H1 (cell line): ENCODE results near the gene CELF2.

Experiments
- CBX5 ChIP-seq: fragments of 300-800, 300-1000 bp; sonication (generic); IDR thresholded peaks from 2 replicates; pipeline ENCODE4 v1.7.1; 2016; ENCODE audit warnings: antibody characterized with exemption, low read length, low read depth
- CTCF ChIP-seq, 3 experiments: IDR thresholded peaks; 1 replicate in 2 of 3; 2 replicates in 1 of 3; pipeline versions ENCODE4 v1.5.1 to v1.6.1; 2011; ENCODE audit warnings: low read length in 3 of 3, mild to moderate bottlenecking in 3 of 3, inconsistent platforms in 2 of 3, low read depth in 1 of 3, moderate library complexity in 1 of 3; ENCODE audit not compliant: insufficient read depth in 1 of 3; ENCODE audit errors: control extremely low read depth in 1 of 3
- EZH2 ChIP-seq: fragments of 200-600 bp; sonication (generic); IDR thresholded peaks from 2 replicates; pipeline ENCODE4 v1.7.1; 2012; ENCODE audit warnings: low read depth, mild to moderate bottlenecking, moderate library complexity, low read length, inconsistent platforms; ENCODE audit not compliant: severe bottlenecking
- NANOG ChIP-seq: IDR thresholded peaks from 2 replicates; pipeline ENCODE4 v1.6.1; 2011; ENCODE audit warnings: low read length, low read depth, mild to moderate bottlenecking, inconsistent platforms; ENCODE audit not compliant: insufficient read depth, poor library complexity, severe bottlenecking
- POLR2A ChIP-seq, 2 experiments: IDR thresholded peaks; 1 replicate in 1 of 2; 2 replicates in 1 of 2; pipeline ENCODE4 v1.6.1; 2011; ENCODE audit warnings: low read depth in 2 of 2, low read length in 2 of 2, mild to moderate bottlenecking in 2 of 2; ENCODE audit errors: control extremely low read depth in 1 of 2
- SIN3A ChIP-seq, 2 experiments: IDR thresholded peaks in 1 of 2; conservative IDR thresholded peaks in 1 of 2; 2 replicates each; pipeline ENCODE4 v1.6.1; 2011 to 2012; ENCODE audit warnings: low read length in 2 of 2, improper control_type of control experiment in 1 of 2, low read depth in 1 of 2, mild to moderate bottlenecking in 1 of 2
- SP1 ChIP-seq: IDR thresholded peaks from 2 replicates; pipeline ENCODE4 v1.6.1; 2011; ENCODE audit warnings: low read depth, low read length

- TF ChIP-seq SP1, result no peak
- no peak for TF ChIP-seq CBX5
- no peak for TF ChIP-seq CTCF (IDR thresholded peaks at IDR 0.05; ENCODE audit: control extremely low read depth in 1 of 3, insufficient read depth in 1 of 3, low read depth in 1 of 3, low read length in 3 of 3)
- TF ChIP-seq POLR2A (IDR thresholded peaks at IDR 0.05; ENCODE audit: control extremely low read depth in 1 of 2, low read depth in 2 of 2, low read length in 2 of 2), result no peak
- no peak for TF ChIP-seq NANOG
- no peak for TF ChIP-seq SIN3A (conservative IDR thresholded peaks at IDR 0.05 in 1 of 2, IDR thresholded peaks at IDR 0.05 in 1 of 2; ENCODE audit: low read depth in 1 of 2, low read length in 2 of 2)
- TF ChIP-seq EZH2, result no peak
These were observed 41.3 kb downstream of the CELF2 start for GRCh38 chr10:11058965-11059364.
